ENCODE measurements around the gene CDC42BPB. TPM values are rescaled to one million over a fixed set of nuclear protein-coding genes. Genes with fewer than 3 reads are reported as not detected.
A peak's percentile ranks its signal among the peaks of the same experiment; 100 is the strongest.

Gene CDC42BPB
- total RNA-seq, 1 donor from 2014 or later: 55.0 TPM

- Histone ChIP-seq H3K27me3 (ENCODE audit: control insufficient read depth, insufficient read depth, low read length) (no peaks in the 10 kb centered on the region), H3K36me3 (ENCODE audit: control insufficient read depth, insufficient read depth, low read length) (peaks cover 6% of the 10 kb centered on the region), H3K4me3 (ENCODE audit: low read depth, low read length) (no peak overlapping the region)
- FAIRE-seq (no peak), DNase-seq (ENCODE audit: low read depth) (no peak)
- no peak for TF ChIP-seq CTCF (IDR thresholded peaks at IDR 0.05; ENCODE audit: insufficient read depth, low read length, severe bottlenecking)
These were observed 163.9 kb downstream of the CDC42BPB start for GRCh38 chr14:102893452-102893851.

GRCh38 chr14:102892651-102893050 lies 164.7 kb downstream of the CDC42BPB start:
- DNase-seq (ENCODE audit: low read depth) (no peak), FAIRE-seq (no peak)
- TF ChIP-seq CTCF (IDR thresholded peaks at IDR 0.05; ENCODE audit: insufficient read depth, low read length, severe bottlenecking): no peak
- Histone ChIP-seq H3K36me3 (ENCODE audit: control insufficient read depth, insufficient read depth, low read length) (peaks cover 6% of the 10 kb centered on the region), H3K4me3 (ENCODE audit: low read depth, low read length) (no peak overlapping the region), H3K27me3 (ENCODE audit: control insufficient read depth, insufficient read depth, low read length) (no peaks in the 10 kb centered on the region)

- H3K36me3 ChIP-seq (ENCODE audit: control insufficient read depth, insufficient read depth, low read length): peaks cover 6% of the 10 kb centered on the region
- no peak for TF ChIP-seq CTCF (IDR thresholded peaks at IDR 0.05; ENCODE audit: insufficient read depth, low read length, severe bottlenecking)
- no peak overlapping the region for H3K4me3 ChIP-seq (ENCODE audit: low read depth, low read length)
- FAIRE-seq: no peak
- no peaks in the 10 kb centered on the region for H3K27me3 ChIP-seq (ENCODE audit: control insufficient read depth, insufficient read depth, low read length)
- DNase-seq (ENCODE audit: low read depth): no peak
These were observed 165.8 kb downstream of the CDC42BPB start for GRCh38 chr14:102891556-102891955.

GRCh38 chr14:102891111-102891510 lies 166.2 kb downstream of the CDC42BPB start:
- no peak for DNase-seq (ENCODE audit: low read depth)
- TF ChIP-seq CTCF (IDR thresholded peaks at IDR 0.05; ENCODE audit: insufficient read depth, low read length, severe bottlenecking): no peak
- FAIRE-seq: no peak
- H3K4me3 ChIP-seq (ENCODE audit: low read depth, low read length): no peak overlapping the region
- H3K36me3 ChIP-seq (ENCODE audit: control insufficient read depth, insufficient read depth, low read length): peaks cover 6% of the 10 kb centered on the region
- no peaks in the 10 kb centered on the region for H3K27me3 ChIP-seq (ENCODE audit: control insufficient read depth, insufficient read depth, low read length)

- no peak for TF ChIP-seq CTCF (IDR thresholded peaks at IDR 0.05; ENCODE audit: insufficient read depth, low read length, severe bottlenecking)
- Histone ChIP-seq H3K27me3 (ENCODE audit: control insufficient read depth, insufficient read depth, low read length) (no peaks in the 10 kb centered on the region), H3K4me3 (ENCODE audit: low read depth, low read length) (no peak overlapping the region), H3K36me3 (ENCODE audit: control insufficient read depth, insufficient read depth, low read length) (peaks cover 13% of the 10 kb centered on the region)
- DNase-seq (ENCODE audit: low read depth): no peak
- FAIRE-seq: no peak
These were observed 167.7 kb downstream of the CDC42BPB start for GRCh38 chr14:102889615-102890014.

- no peak for TF ChIP-seq CTCF (IDR thresholded peaks at IDR 0.05; ENCODE audit: insufficient read depth, low read length, severe bottlenecking)
These were observed 168.6 kb downstream of the CDC42BPB start for GRCh38 chr14:102888748-102889147.

More at GRCh38 chr14:102888748-102889147, 168.6 kb downstream of the CDC42BPB start:
- Histone ChIP-seq H3K36me3 (ENCODE audit: control insufficient read depth, insufficient read depth, low read length) (peaks cover 13% of the 10 kb centered on the region), H3K4me3 (ENCODE audit: low read depth, low read length) (no peak overlapping the region), H3K27me3 (ENCODE audit: control insufficient read depth, insufficient read depth, low read length) (no peaks in the 10 kb centered on the region)
- DNase-seq (ENCODE audit: low read depth) (peak; percentile 5), FAIRE-seq (no peak)

Measured in bronchial epithelial cell (primary cell).